SK-N-SH (cell line): Measurements from ENCODE around the gene RPS6KC1. TPM values are rescaled to one million over a fixed set of nuclear protein-coding genes. Genes with fewer than 3 reads are reported as not detected.

Source experiments
- CTCF ChIA-PET: fragments of 300-600, 350-600 bp; formaldehyde crosslinking; extraction: SDS; loops from one replicate; lab custom pipeline; 2021; lab: Yijun Ruan, JAX
- POLR2A ChIA-PET: fragments of 350-600 bp; sonication (Branson Sonifier 250); formaldehyde crosslinking; extraction: SDS; loops from one replicate; lab custom pipeline; 2020; ENCODE audit warnings: antibody characterized with exemption, inconsistent platforms; lab: Yijun Ruan, JAX
- DNase-seq: peaks from one replicate; pipeline ENCODE4 v3.0.0; 2012
- H2AFZ ChIP-seq: fragments of 200-600 bp; sonication (generic); 2 replicates; pipeline ENCODE4 v1.8.1; 2016; ENCODE audit warnings: antibody characterized with exemption, mild to moderate bottlenecking, low read depth
- H3F3A ChIP-seq: fragments of 200-600 bp; sonication (generic); replicated peaks from 2 replicates; pipeline ENCODE3; 2016; ENCODE audit warnings: antibody characterized with exemption, mild to moderate bottlenecking; ENCODE audit not compliant: insufficient read depth
- H3K27ac ChIP-seq, 2 experiments: fragments of 200-500 bp in 1 of 2; fragments of 200-600 bp in 1 of 2; sonication (Bioruptor generic) in 1 of 2; sonication (generic), shearing (Covaris generic) in 1 of 2; 2 replicates each; pipeline versions ENCODE4 v1.5.1 to v1.6.1; 2014 to 2016; ENCODE audit warnings: low read depth in 2 of 2, inconsistent platforms in 1 of 2, low read length in 1 of 2, mild to moderate bottlenecking in 1 of 2, mixed read lengths in 1 of 2
- H3K27me3 ChIP-seq: fragments of 200-600 bp; sonication (generic), shearing (Covaris generic); 2 replicates; pipeline ENCODE4 v1.6.1; 2016; ENCODE audit warnings: mixed run types; ENCODE audit not compliant: insufficient read depth
- H3K36me3 ChIP-seq, 2 experiments: fragments of 200-500 bp in 1 of 2; fragments of 200-600 bp in 1 of 2; sonication (Bioruptor generic) in 1 of 2; sonication (generic) in 1 of 2; replicated peaks in 1 of 2; 2 replicates each; pipeline versions ENCODE3 to v1.5.1; 2014 to 2016; ENCODE audit warnings: low read length in 1 of 2, mild to moderate bottlenecking in 1 of 2; ENCODE audit not compliant: insufficient read depth in 2 of 2, control insufficient read depth in 1 of 2
- H3K4me1 ChIP-seq, 2 experiments: fragments of 200-500 bp in 1 of 2; fragments of 200-600 bp in 1 of 2; sonication (Bioruptor generic) in 1 of 2; sonication (generic), shearing (Covaris generic) in 1 of 2; 2 replicates each; pipeline versions ENCODE4 v1.5.1 to v1.6.1; 2014 to 2016; ENCODE audit warnings: low read depth in 1 of 2, low read length in 1 of 2, mixed run types in 1 of 2; ENCODE audit not compliant: insufficient read depth in 2 of 2, control insufficient read depth in 1 of 2
- H3K4me2 ChIP-seq: fragments of 200-600 bp; sonication (generic), shearing (Covaris generic); 2 replicates; pipeline ENCODE4 v1.6.1; 2017; ENCODE audit warnings: mixed run types
- H3K4me3 ChIP-seq, 2 experiments: fragments of 200-500 bp in 1 of 2; fragments of 200-600 bp in 1 of 2; sonication (Bioruptor generic) in 1 of 2; sonication (generic), shearing (Covaris generic) in 1 of 2; 2 replicates each; pipeline versions ENCODE4 v1.5.1 to v1.8.1; 2014 to 2016; ENCODE audit warnings: low read depth in 2 of 2, inconsistent platforms in 1 of 2, low read length in 1 of 2, mild to moderate bottlenecking in 1 of 2, mixed read lengths in 1 of 2, moderate library complexity in 1 of 2
- H3K79me2 ChIP-seq: fragments of 200-600 bp; sonication (generic); 2 replicates; pipeline ENCODE4 v1.8.1; 2017; ENCODE audit warnings: mild to moderate bottlenecking; ENCODE audit not compliant: insufficient read depth
- H3K9ac ChIP-seq: fragments of 200-600 bp; sonication (generic); 2 replicates; pipeline ENCODE4 v1.6.1; 2017; ENCODE audit warnings: mixed run types
- H3K9me2 ChIP-seq: fragments of 200-600 bp; sonication (generic); 2 replicates; pipeline ENCODE4 v1.6.1; 2017; ENCODE audit warnings: mixed run types
- H3K9me3 ChIP-seq: fragments of 200-600 bp; sonication (generic); 2 replicates; pipeline ENCODE4 v1.6.1; 2017; ENCODE audit warnings: mixed run types, mild to moderate bottlenecking, moderate library complexity
- H4K20me1 ChIP-seq: fragments of 200-600 bp; sonication (generic); 2 replicates; pipeline ENCODE4 v1.6.1; 2017; ENCODE audit warnings: mild to moderate bottlenecking, mixed run types; ENCODE audit not compliant: insufficient read depth
- ELF1 ChIP-seq: IDR thresholded peaks from 2 replicates; pipeline ENCODE4 v1.4.0; 2012
- FOXM1 ChIP-seq: IDR thresholded peaks from 2 replicates; pipeline ENCODE4 v1.4.0; 2012; ENCODE audit warnings: low read depth, mild to moderate bottlenecking
- GABPA ChIP-seq: IDR thresholded peaks from 2 replicates; pipeline ENCODE4 v1.4.0; 2012; ENCODE audit warnings: low read depth, mild to moderate bottlenecking
- GATA2 ChIP-seq: sonication (generic); formaldehyde crosslinking; IDR thresholded peaks from 2 replicates; pipeline ENCODE4 v1.5.0; 2020; ENCODE audit warnings: mild to moderate bottlenecking, missing genetic modification reagents
- MAX ChIP-seq: IDR thresholded peaks from 2 replicates; pipeline ENCODE4 v1.4.0; 2012; ENCODE audit warnings: low read depth
- NFIC ChIP-seq: IDR thresholded peaks from 2 replicates; pipeline ENCODE4 v1.4.0; 2012; ENCODE audit warnings: borderline replicate concordance
- NRF1 ChIP-seq: IDR thresholded peaks from 2 replicates; pipeline ENCODE4 v1.6.1; 2012; ENCODE audit warnings: low read depth, mild to moderate bottlenecking, low read length
- POLR2AphosphoS5 ChIP-seq: IDR thresholded peaks from 2 replicates; pipeline ENCODE4 v1.6.1; 2012; ENCODE audit warnings: low read depth, low read length
- RAD21 ChIP-seq: IDR thresholded peaks from 2 replicates; pipeline ENCODE4 v1.6.1; 2012; ENCODE audit warnings: mild to moderate bottlenecking, low read length
- TCF12 ChIP-seq: IDR thresholded peaks from 2 replicates; pipeline ENCODE4 v1.4.0; 2012
- TEAD4 ChIP-seq: IDR thresholded peaks from 2 replicates; pipeline ENCODE4 v1.4.0; 2012; ENCODE audit warnings: mild to moderate bottlenecking, borderline replicate concordance; ENCODE audit not compliant: insufficient read depth
- ZBTB33 ChIP-seq: IDR thresholded peaks from 2 replicates; pipeline ENCODE4 v1.4.0; 2012; ENCODE audit warnings: low read depth, borderline replicate concordance
- WGBS: methylation state at CpG from one replicate; pipeline ENCODE4 v1.1.6; 2017; ENCODE audit warnings: low lambda C conversion rate; 5-methylcytosine and 5-hydroxymethylcytosine counted together
- polyA plus RNA-seq, 3 experiments: library from polyadenylated mRNA; depleted of rRNA; stranded (reverse); fragments of >200 nt; gene quantifications; 2 replicates each; pipeline ENCODE4 v1.2.3, GENCODE V29; 2012
- TF ChIP-seq, protein P1 (sequence below): fragments of 150-350 bp; IDR thresholded peaks from 2 replicates; pipeline ENCODE4 v1.6.1; 2017; ENCODE audit warnings: antibody characterized with exemption, low read length, low read depth, borderline replicate concordance
- TF ChIP-seq, protein P2 (sequence below): IDR thresholded peaks from 2 replicates; pipeline ENCODE4 v1.6.1; 2012; ENCODE audit warnings: mild to moderate bottlenecking, low read depth, low read length, moderate library complexity
- TF ChIP-seq, protein P3 (sequence below): IDR thresholded peaks from 2 replicates; pipeline ENCODE4; 2012

Gene RPS6KC1
- polyA plus RNA-seq, 1 of the 3 experiments (the other 2 are of a cell fraction): 7.8 TPM

GRCh38 chr1:213275293-213275692 is 224.3 kb downstream of the RPS6KC1 start:
- Histone ChIP-seq H4K20me1 (no peaks in the 10 kb centered on the region), H3K27me3 (no peaks in the 10 kb centered on the region), H3F3A (no peaks in the 10 kb centered on the region), H2AFZ (no peak overlapping the region), H3K9ac (no peak overlapping the region), H3K27ac (no peak overlapping the region), H3K9me2 (no peaks in the 10 kb centered on the region), H3K36me3 (peaks cover 7 to 45% of the 10 kb centered on the region in 2 experiments), H3K4me1 (no peaks in the 10 kb centered on the region), H3K4me2 (no peak overlapping the region), H3K79me2 (no peaks in the 10 kb centered on the region), H3K4me3 (no peak overlapping the region), H3K9me3 (no peaks in the 10 kb centered on the region)
- DNase-seq: no peak
- POLR2A ChIA-PET: no interaction called here
- CTCF ChIA-PET: no interaction called here
- 98% methylated on average over 1 of the region's 1 CpG for WGBS
- TF ChIP-seq NRF1 (no peak), TCF12 (no peak)

DNA sequence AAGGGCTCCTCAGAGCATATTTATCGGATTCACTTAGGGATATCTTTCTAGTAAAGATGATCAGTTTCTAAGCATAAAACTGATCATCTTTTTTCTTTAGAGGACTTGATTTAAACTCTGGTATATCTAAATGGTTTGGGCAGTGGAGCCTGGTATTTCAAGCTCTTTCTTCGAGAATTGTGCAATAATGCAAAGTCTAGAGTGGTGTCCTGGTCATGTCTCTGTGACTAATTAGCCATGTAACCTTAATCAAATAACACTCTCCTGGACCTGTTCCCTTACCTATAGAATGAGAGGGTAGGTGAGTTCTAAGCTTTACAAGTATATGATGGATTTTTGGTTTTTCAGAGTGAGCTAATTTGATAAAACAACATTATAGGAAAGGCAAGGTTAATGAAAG is 225.2 kb downstream of the RPS6KC1 start:
- Histone ChIP-seq H4K20me1 (no peaks in the 10 kb centered on the region), H2AFZ (no peak overlapping the region), H3K9ac (no peak overlapping the region), H3K79me2 (no peaks in the 10 kb centered on the region), H3K9me3 (no peaks in the 10 kb centered on the region), H3K27me3 (no peaks in the 10 kb centered on the region), H3K27ac (no peak overlapping the region), H3K4me1 (peaks cover 0 to 5% of the 10 kb centered on the region in 2 experiments; a peak in 1 of 4 replicates), H3K36me3 (peaks cover 7 to 45% of the 10 kb centered on the region in 2 experiments), H3F3A (no peaks in the 10 kb centered on the region), H3K9me2 (no peaks in the 10 kb centered on the region), H3K4me3 (no peak overlapping the region), H3K4me2 (no peak overlapping the region)
- WGBS: 100% methylated on average over 2 of the region's 2 CpGs
- POLR2A ChIA-PET: no interaction called here
- TF ChIP-seq, protein P1, sequence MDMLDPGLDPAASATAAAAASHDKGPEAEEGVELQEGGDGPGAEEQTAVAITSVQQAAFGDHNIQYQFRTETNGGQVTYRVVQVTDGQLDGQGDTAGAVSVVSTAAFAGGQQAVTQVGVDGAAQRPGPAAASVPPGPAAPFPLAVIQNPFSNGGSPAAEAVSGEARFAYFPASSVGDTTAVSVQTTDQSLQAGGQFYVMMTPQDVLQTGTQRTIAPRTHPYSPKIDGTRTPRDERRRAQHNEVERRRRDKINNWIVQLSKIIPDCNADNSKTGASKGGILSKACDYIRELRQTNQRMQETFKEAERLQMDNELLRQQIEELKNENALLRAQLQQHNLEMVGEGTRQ: no peak
- TF ChIP-seq, protein P2, sequence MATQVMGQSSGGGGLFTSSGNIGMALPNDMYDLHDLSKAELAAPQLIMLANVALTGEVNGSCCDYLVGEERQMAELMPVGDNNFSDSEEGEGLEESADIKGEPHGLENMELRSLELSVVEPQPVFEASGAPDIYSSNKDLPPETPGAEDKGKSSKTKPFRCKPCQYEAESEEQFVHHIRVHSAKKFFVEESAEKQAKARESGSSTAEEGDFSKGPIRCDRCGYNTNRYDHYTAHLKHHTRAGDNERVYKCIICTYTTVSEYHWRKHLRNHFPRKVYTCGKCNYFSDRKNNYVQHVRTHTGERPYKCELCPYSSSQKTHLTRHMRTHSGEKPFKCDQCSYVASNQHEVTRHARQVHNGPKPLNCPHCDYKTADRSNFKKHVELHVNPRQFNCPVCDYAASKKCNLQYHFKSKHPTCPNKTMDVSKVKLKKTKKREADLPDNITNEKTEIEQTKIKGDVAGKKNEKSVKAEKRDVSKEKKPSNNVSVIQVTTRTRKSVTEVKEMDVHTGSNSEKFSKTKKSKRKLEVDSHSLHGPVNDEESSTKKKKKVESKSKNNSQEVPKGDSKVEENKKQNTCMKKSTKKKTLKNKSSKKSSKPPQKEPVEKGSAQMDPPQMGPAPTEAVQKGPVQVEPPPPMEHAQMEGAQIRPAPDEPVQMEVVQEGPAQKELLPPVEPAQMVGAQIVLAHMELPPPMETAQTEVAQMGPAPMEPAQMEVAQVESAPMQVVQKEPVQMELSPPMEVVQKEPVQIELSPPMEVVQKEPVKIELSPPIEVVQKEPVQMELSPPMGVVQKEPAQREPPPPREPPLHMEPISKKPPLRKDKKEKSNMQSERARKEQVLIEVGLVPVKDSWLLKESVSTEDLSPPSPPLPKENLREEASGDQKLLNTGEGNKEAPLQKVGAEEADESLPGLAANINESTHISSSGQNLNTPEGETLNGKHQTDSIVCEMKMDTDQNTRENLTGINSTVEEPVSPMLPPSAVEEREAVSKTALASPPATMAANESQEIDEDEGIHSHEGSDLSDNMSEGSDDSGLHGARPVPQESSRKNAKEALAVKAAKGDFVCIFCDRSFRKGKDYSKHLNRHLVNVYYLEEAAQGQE: no peak
- TF ChIP-seq TEAD4: no peak
- TF ChIP-seq POLR2AphosphoS5: no peak
- TF ChIP-seq, protein P3, sequence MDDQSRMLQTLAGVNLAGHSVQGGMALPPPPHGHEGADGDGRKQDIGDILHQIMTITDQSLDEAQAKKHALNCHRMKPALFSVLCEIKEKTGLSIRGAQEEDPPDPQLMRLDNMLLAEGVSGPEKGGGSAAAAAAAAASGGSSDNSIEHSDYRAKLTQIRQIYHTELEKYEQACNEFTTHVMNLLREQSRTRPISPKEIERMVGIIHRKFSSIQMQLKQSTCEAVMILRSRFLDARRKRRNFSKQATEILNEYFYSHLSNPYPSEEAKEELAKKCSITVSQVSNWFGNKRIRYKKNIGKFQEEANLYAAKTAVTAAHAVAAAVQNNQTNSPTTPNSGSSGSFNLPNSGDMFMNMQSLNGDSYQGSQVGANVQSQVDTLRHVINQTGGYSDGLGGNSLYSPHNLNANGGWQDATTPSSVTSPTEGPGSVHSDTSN: no peak
- TF ChIP-seq GATA2 (CRISPR knock-in tag): no peak
- TF ChIP-seq MAX: no peak
- TF ChIP-seq NFIC: no peak
- no peak for TF ChIP-seq ZBTB33
- no peak for TF ChIP-seq GABPA
- TF ChIP-seq ELF1: no peak
- no peak for TF ChIP-seq FOXM1
- no peak for TF ChIP-seq RAD21
- DNase-seq: no peak
- CTCF ChIA-PET: no interaction called here
